Thoracic aorta (tissue), 2 donors: ENCODE measurements around the gene LRRC32. TPM values are rescaled to one million over a fixed set of nuclear protein-coding genes. Genes with fewer than 3 reads are reported as not detected.

ENCODE experiments used
- ATAC-seq: fragments of 150-250 bp; one replicate; pipeline ENCODE4 v1.8.0; 2017; ENCODE audit warnings: low read depth; ENCODE audit not compliant: insufficient number of reproducible peaks, low FRiP score
- DNase-seq: peaks from one replicate; pipeline ENCODE4 v3.0.0-alpha.2; 2020; ENCODE audit warnings: low spot score
- H3K27ac ChIP-seq, 2 donors: fragments of 200-600 bp; sonication (generic); 1 replicate in 1 of 2; 2 replicates in 1 of 2; pipeline ENCODE4 v1.5.1; 2016; ENCODE audit warnings: mild to moderate bottlenecking in 2 of 2, moderate library complexity in 2 of 2
- H3K27me3 ChIP-seq: fragments of 200-600 bp; sonication (generic); replicated peaks from 2 replicates; pipeline ENCODE4 v1.6.0; 2016; ENCODE audit warnings: mild to moderate bottlenecking; ENCODE audit not compliant: insufficient read depth
- H3K36me3 ChIP-seq: fragments of 200-600 bp; sonication (generic); one replicate; pipeline ENCODE4 v1.5.1; 2016
- H3K4me1 ChIP-seq, 2 donors: fragments of 200-600 bp; sonication (generic); 1 replicate in 1 of 2; 2 replicates in 1 of 2; pipeline versions ENCODE4 v1.5.1 to v1.6.0; 2016; ENCODE audit warnings: low read depth in 2 of 2, mild to moderate bottlenecking in 1 of 2; ENCODE audit not compliant: control insufficient read depth in 1 of 2
- H3K4me3 ChIP-seq: fragments of 200-600 bp; sonication (generic); 2 replicates; pipeline ENCODE4 v1.5.1; 2016; ENCODE audit warnings: mild to moderate bottlenecking
- H3K9me3 ChIP-seq: fragments of 200-600 bp; sonication (generic); 2 replicates; pipeline ENCODE4 v1.5.1; 2016
- total RNA-seq, 2 donors: library from RNA; depleted of rRNA; stranded (reverse); fragments of >200 nt; gene quantifications; one replicate each; pipeline versions ENCODE4 v1.1.0 to v1.2.3, GENCODE V29; 2016
- TF ChIP-seq, protein P1 (sequence below): fragments of 200-600 bp; sonication (generic); IDR thresholded peaks from one replicate; pipeline ENCODE4 v1.5.1; 2019; ENCODE audit warnings: antibody characterized with exemption

The LRRC32 gene
- total RNA-seq, 2 donors from 2014 or later: 133 to 214 TPM

DNA sequence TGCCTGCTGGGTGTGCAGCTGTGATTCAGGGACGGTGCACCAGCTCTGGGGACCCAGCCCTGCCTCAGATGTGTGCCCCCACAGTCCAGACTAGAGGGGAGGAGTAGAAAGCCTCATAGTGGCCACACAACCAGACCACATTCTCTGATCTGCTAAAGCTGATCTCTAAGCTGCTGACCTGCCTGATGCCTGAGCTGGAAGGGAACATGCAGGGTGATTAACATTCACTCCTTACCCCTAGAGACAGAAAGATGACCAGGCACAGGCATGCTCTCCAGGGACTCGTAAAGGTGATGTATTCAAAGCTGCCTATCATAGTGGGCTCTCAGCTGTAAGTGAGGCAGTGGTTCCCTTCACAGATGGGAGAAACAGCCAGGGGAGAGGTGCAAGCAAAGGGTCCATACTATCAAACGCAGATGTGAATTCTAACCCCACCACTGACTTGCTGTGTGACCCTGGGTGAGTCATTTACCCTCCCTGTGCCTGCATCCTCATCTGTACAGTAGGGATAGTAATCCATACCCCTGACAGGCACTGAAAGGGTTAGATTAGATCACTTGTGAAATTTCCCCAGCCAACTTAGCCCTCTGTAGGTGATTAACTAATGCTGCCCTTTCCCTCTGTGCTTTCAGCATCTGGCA is 29.0 kb upstream of the LRRC32 start:
- H3K27me3 ChIP-seq: no peaks in the 10 kb centered on the region
- H3K9me3 ChIP-seq: no peaks in the 10 kb centered on the region
- H3K36me3 ChIP-seq: no peaks in the 10 kb centered on the region
- ATAC-seq (no peak), DNase-seq (no peak)
- TF ChIP-seq, protein P1, sequence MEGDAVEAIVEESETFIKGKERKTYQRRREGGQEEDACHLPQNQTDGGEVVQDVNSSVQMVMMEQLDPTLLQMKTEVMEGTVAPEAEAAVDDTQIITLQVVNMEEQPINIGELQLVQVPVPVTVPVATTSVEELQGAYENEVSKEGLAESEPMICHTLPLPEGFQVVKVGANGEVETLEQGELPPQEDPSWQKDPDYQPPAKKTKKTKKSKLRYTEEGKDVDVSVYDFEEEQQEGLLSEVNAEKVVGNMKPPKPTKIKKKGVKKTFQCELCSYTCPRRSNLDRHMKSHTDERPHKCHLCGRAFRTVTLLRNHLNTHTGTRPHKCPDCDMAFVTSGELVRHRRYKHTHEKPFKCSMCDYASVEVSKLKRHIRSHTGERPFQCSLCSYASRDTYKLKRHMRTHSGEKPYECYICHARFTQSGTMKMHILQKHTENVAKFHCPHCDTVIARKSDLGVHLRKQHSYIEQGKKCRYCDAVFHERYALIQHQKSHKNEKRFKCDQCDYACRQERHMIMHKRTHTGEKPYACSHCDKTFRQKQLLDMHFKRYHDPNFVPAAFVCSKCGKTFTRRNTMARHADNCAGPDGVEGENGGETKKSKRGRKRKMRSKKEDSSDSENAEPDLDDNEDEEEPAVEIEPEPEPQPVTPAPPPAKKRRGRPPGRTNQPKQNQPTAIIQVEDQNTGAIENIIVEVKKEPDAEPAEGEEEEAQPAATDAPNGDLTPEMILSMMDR: no peak
- no peaks in the 10 kb centered on the region for H3K4me1 ChIP-seq
- no peak overlapping the region for H3K27ac ChIP-seq
- H3K4me3 ChIP-seq: no peak overlapping the region

GRCh38 chr11:76698321-76699043 is 27.9 kb upstream of the LRRC32 start:
- TF ChIP-seq, protein P1: no peak
- Histone ChIP-seq H3K27me3 (no peaks in the 10 kb centered on the region), H3K4me1 (no peaks in the 10 kb centered on the region), H3K4me3 (no peak overlapping the region), H3K9me3 (no peaks in the 10 kb centered on the region), H3K27ac (no peak overlapping the region), H3K36me3 (no peaks in the 10 kb centered on the region)
- no peak for ATAC-seq
- DNase-seq: no peak

DNA sequence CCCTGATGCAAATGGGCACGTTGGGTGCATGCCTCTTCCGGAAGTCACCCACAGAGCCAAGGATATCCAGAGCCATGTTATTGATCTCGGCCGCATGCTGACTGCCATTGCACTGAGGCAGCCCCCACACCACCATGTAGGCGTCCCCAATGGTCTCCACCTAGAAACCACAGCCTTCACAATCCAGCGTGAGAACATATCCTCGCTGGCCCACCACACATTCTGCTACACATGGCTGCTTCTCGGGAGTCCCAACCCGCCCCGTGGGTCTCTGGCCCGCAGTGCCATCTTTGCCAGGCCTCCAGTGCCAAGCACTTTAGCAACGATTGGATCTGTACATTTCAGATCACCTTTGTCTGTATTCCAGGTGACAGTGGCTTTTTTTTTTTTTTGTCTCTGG is 26.2 kb upstream of the LRRC32 start:
- ATAC-seq (no peak), DNase-seq (no peak)
- Histone ChIP-seq H3K27me3 (no peaks in the 10 kb centered on the region), H3K27ac (no peak overlapping the region), H3K4me1 (no peaks in the 10 kb centered on the region), H3K36me3 (no peaks in the 10 kb centered on the region), H3K4me3 (no peak overlapping the region), H3K9me3 (no peaks in the 10 kb centered on the region)
- TF ChIP-seq, protein P1: no peak

DNA sequence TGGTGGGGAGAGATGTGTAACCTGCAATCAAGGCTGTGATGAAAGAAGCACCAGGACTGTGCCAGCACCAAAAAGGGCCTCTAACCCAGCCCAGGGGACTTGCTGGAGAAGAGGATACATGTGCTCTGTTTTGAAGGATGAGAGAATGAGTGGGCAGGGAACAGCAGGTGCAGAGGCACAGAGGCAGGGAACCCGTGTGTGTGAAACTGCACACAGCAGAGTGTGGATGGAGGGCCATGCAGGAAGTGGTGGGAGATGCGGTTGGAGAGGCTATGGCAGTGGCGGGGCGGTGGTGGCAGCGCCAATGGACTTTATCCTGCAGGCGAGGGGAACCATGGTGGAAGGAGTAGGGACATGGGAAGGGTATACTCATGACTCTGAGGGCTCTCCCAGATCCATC is 25.2 kb upstream of the LRRC32 start:
- Histone ChIP-seq H3K36me3 (no peaks in the 10 kb centered on the region), H3K4me3 (no peak overlapping the region), H3K27me3 (no peaks in the 10 kb centered on the region), H3K4me1 (no peaks in the 10 kb centered on the region), H3K27ac (no peak overlapping the region), H3K9me3 (no peaks in the 10 kb centered on the region)
- no peak for ATAC-seq
- no peak for DNase-seq
- TF ChIP-seq, protein P1: no peak

DNA sequence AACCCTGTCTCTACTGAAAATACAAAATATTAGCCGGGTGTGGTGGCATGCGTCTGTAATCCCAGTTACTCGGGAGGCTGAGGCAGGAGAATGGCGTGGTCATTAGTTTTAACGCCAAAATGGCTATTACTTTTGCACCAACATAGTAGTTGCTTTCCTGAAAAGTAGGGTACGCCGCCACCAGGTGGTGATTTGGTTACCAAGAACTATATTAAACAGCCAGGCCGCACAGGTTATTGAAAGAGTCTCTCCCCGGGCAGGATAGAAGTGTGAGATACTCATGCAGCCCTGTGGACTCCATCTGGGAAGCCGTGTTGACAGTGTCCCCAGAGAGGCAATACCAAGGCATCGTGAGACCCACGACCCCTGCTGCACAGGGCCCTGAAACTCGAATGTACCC is 24.6 kb upstream of the LRRC32 start:
- Histone ChIP-seq H3K4me3 (no peak overlapping the region), H3K27me3 (no peaks in the 10 kb centered on the region), H3K36me3 (no peaks in the 10 kb centered on the region), H3K4me1 (no peaks in the 10 kb centered on the region), H3K27ac (no peak overlapping the region), H3K9me3 (no peaks in the 10 kb centered on the region)
- TF ChIP-seq, protein P1: no peak
- DNase-seq (no peak), ATAC-seq (no peak)
